T-helper 17 cell (primary cell): Measurements from ENCODE around the gene RASL10A. TPM values are rescaled to one million over a fixed set of nuclear protein-coding genes. Genes with fewer than 3 reads are reported as not detected.
A peak's percentile ranks its signal among the peaks of the same experiment; 100 is the strongest.

ENCODE experiments used
- ATAC-seq: fragments of 150-1000 bp; cut with Tn5 transposase; 2 replicates; pipeline ENCODE4 v1.10.0; 2021; ENCODE audit warnings: mild to moderate bottlenecking, moderate library complexity
- DNase-seq, 3 donors: peaks; one replicate each; pipeline versions ENCODE4 v3.0.0 to v3.0.0-alpha.2; 2020 to 2021
- H3K9me3 ChIP-seq: one replicate; pipeline ENCODE4 v1.7.0; 2013; ENCODE audit warnings: low read length, mild to moderate bottlenecking; ENCODE audit not compliant: control insufficient read depth, poor library complexity, severe bottlenecking
- H3K27ac Mint-ChIP-seq: one replicate; pipeline ENCODE4 v1.8.0; 2022; ENCODE audit warnings: mild to moderate bottlenecking, moderate library complexity, mixed read lengths
- H3K27me3 Mint-ChIP-seq: one replicate; pipeline ENCODE4 v1.8.0; 2022; ENCODE audit warnings: mixed read lengths
- H3K36me3 Mint-ChIP-seq: one replicate; pipeline ENCODE4 v1.8.0; 2022; ENCODE audit warnings: low read depth, mixed read lengths
- H3K4me1 Mint-ChIP-seq: one replicate; pipeline ENCODE4 v1.8.0; 2022; ENCODE audit warnings: mild to moderate bottlenecking, mixed read lengths
- H3K4me3 Mint-ChIP-seq: one replicate; pipeline ENCODE4 v1.8.0; 2022; ENCODE audit warnings: mild to moderate bottlenecking, moderate library complexity, mixed read lengths
- total RNA-seq, 4 donors: library from RNA in 2 of 4; stranded (reverse) in 2 of 4; gene quantifications; one replicate each; pipeline ENCODE4 v1.2.3 and lab custom pipeline; 2022 to 2026

RASL10A gene
- total RNA-seq, 2 donors from 2014 or later: 0.92 TPM; not detected in 1

GRCh38 chr22:29311464-29312217, 3.9 kb downstream of the RASL10A start:
- H3K4me3 Mint-ChIP-seq: peak overlapping the region; percentile 31
- ATAC-seq (no peak), DNase-seq (no peak)
- no peaks in the 10 kb centered on the region for H3K9me3 ChIP-seq
- no peaks in the 10 kb centered on the region for H3K36me3 Mint-ChIP-seq
- no peak overlapping the region for H3K27ac Mint-ChIP-seq
- H3K27me3 Mint-ChIP-seq: peaks cover 34% of the 10 kb centered on the region
- H3K4me1 Mint-ChIP-seq: peaks cover 31% of the 10 kb centered on the region

- H3K9me3 ChIP-seq: no peaks in the 10 kb centered on the region
- DNase-seq (peak in 2 of 3 donors; percentile 32 to 41), ATAC-seq (peak; percentile 49)
- H3K27ac Mint-ChIP-seq: no peak overlapping the region
- H3K27me3 Mint-ChIP-seq: peaks cover 29% of the 10 kb centered on the region
- no peak overlapping the region for H3K4me3 Mint-ChIP-seq
- H3K36me3 Mint-ChIP-seq: no peaks in the 10 kb centered on the region
- H3K4me1 Mint-ChIP-seq: peaks cover 34% of the 10 kb centered on the region
Observed at GRCh38 chr22:29310863-29311339, 4.6 kb downstream of the RASL10A start.

GRCh38 chr22:29310065-29310862, 5.2 kb downstream of the RASL10A start:
- no peak overlapping the region for H3K27ac Mint-ChIP-seq
- no peak for ATAC-seq
- H3K4me1 Mint-ChIP-seq: peaks cover 35% of the 10 kb centered on the region
- no peaks in the 10 kb centered on the region for H3K9me3 ChIP-seq
- no peak for DNase-seq
- H3K36me3 Mint-ChIP-seq: no peaks in the 10 kb centered on the region
- no peak overlapping the region for H3K4me3 Mint-ChIP-seq
- peaks cover 29% of the 10 kb centered on the region for H3K27me3 Mint-ChIP-seq

GRCh38 chr22:29309332-29310064, 6.0 kb downstream of the RASL10A start:
- H3K9me3 ChIP-seq: no peaks in the 10 kb centered on the region
- peaks cover 31% of the 10 kb centered on the region for H3K4me1 Mint-ChIP-seq
- peak overlapping the region; percentile 62 for H3K4me3 Mint-ChIP-seq
- no peaks in the 10 kb centered on the region for H3K36me3 Mint-ChIP-seq
- DNase-seq: no peak
- no peak for ATAC-seq
- peaks cover 26% of the 10 kb centered on the region for H3K27me3 Mint-ChIP-seq
- H3K27ac Mint-ChIP-seq: peak overlapping the region; percentile 80

- peak overlapping the region; percentile 69 for H3K4me3 Mint-ChIP-seq
Observed at GRCh38 chr22:29308791-29309262, 6.7 kb downstream of the RASL10A start.

GRCh38 chr22:29308148-29308790, 7.2 kb downstream of the RASL10A start:
- ATAC-seq: no peak
- H3K27me3 Mint-ChIP-seq: peaks cover 14% of the 10 kb centered on the region
- no peaks in the 10 kb centered on the region for H3K9me3 ChIP-seq
- H3K27ac Mint-ChIP-seq: peak overlapping the region; percentile 80
- peak overlapping the region; percentile 88 for H3K4me3 Mint-ChIP-seq
- no peak for DNase-seq
- H3K36me3 Mint-ChIP-seq: no peaks in the 10 kb centered on the region
- H3K4me1 Mint-ChIP-seq: peaks cover 21% of the 10 kb centered on the region

More at GRCh38 chr22:29308791-29309262, 6.7 kb downstream of the RASL10A start:
- ATAC-seq (peak; percentile 67), DNase-seq (no peak)
- peak overlapping the region; percentile 80 for H3K27ac Mint-ChIP-seq
- H3K27me3 Mint-ChIP-seq: peaks cover 19% of the 10 kb centered on the region
- no peaks in the 10 kb centered on the region for H3K36me3 Mint-ChIP-seq
- H3K9me3 ChIP-seq: no peaks in the 10 kb centered on the region
- peaks cover 24% of the 10 kb centered on the region for H3K4me1 Mint-ChIP-seq

- peak overlapping the region; percentile 88 for H3K4me3 Mint-ChIP-seq
- no peak for ATAC-seq
- peaks cover 19% of the 10 kb centered on the region for H3K4me1 Mint-ChIP-seq
- peaks cover 8% of the 10 kb centered on the region for H3K27me3 Mint-ChIP-seq
- H3K27ac Mint-ChIP-seq: peak overlapping the region; percentile 80
- no peak for DNase-seq
- H3K9me3 ChIP-seq: no peaks in the 10 kb centered on the region
- no peaks in the 10 kb centered on the region for H3K36me3 Mint-ChIP-seq
Observed at GRCh38 chr22:29307596-29308147, 7.8 kb downstream of the RASL10A start.

- peak in 2 of 3 donors; percentile 32 to 39 for DNase-seq
- peak; percentile 29 for ATAC-seq
- peaks cover 1% of the 10 kb centered on the region for H3K27me3 Mint-ChIP-seq
- no peaks in the 10 kb centered on the region for H3K9me3 ChIP-seq
- H3K4me3 Mint-ChIP-seq: peak overlapping the region; percentile 88
- H3K4me1 Mint-ChIP-seq: peaks cover 19% of the 10 kb centered on the region
- H3K27ac Mint-ChIP-seq: peak overlapping the region; percentile 80
- no peaks in the 10 kb centered on the region for H3K36me3 Mint-ChIP-seq
Observed at GRCh38 chr22:29306835-29307595, 8.5 kb downstream of the RASL10A start.

GRCh38 chr22:29306175-29306834, 9.2 kb downstream of the RASL10A start, which contains the start of gene GAS2L1:
Gene GAS2L1, plus strand, starts transcription at chr22:29306650. Its CDS starts 1,456 bp downstream, at chr22:29308106.
- H3K36me3 Mint-ChIP-seq: no peaks in the 10 kb centered on the region
- H3K9me3 ChIP-seq: no peaks in the 10 kb centered on the region
- H3K4me1 Mint-ChIP-seq: peaks cover 21% of the 10 kb centered on the region
- peak within 1 kb of the TSS; percentile 88 for H3K4me3 Mint-ChIP-seq
- ATAC-seq (peak; percentile 55), DNase-seq (peak in 1 of 3 donors; percentile 20)
- no peaks in the 10 kb centered on the region for H3K27me3 Mint-ChIP-seq
- peak within 1 kb of the TSS; percentile 80 for H3K27ac Mint-ChIP-seq

- Mint-ChIP-seq H3K4me1 (peaks cover 24% of the 10 kb centered on the region), H3K36me3 (peaks cover 3% of the 10 kb centered on the region), H3K4me3 (peak overlapping the region; percentile 87), H3K27me3 (no peaks in the 10 kb centered on the region), H3K27ac (no peak overlapping the region)
- H3K9me3 ChIP-seq: no peaks in the 10 kb centered on the region
- ATAC-seq (no peak), DNase-seq (no peak)
Observed at GRCh38 chr22:29305836-29306174, 9.7 kb downstream of the RASL10A start.

GRCh38 chr22:29302681-29303465, 12.6 kb downstream of the RASL10A start:
- H3K4me3 Mint-ChIP-seq: no peak overlapping the region
- H3K9me3 ChIP-seq: no peaks in the 10 kb centered on the region
- no peak overlapping the region for H3K27ac Mint-ChIP-seq
- H3K4me1 Mint-ChIP-seq: peaks cover 18% of the 10 kb centered on the region
- ATAC-seq (no peak), DNase-seq (no peak)
- H3K27me3 Mint-ChIP-seq: no peaks in the 10 kb centered on the region
- H3K36me3 Mint-ChIP-seq: peaks cover 10% of the 10 kb centered on the region
